Neural progenitor cell (in vitro differentiated cells): ENCODE measurements around the gene TXLNB. TPM values are rescaled to one million over a fixed set of nuclear protein-coding genes. Genes with fewer than 3 reads are reported as not detected.

Experiments
- DNase-seq: peaks from one replicate; pipeline ENCODE4 v3.0.0-alpha.2; 2016; ENCODE audit warnings: low spot score
- H2AFZ ChIP-seq: fragments of 200-600 bp; sonication (generic); replicated peaks from 2 replicates; pipeline ENCODE4 v1.6.1; 2016; ENCODE audit warnings: antibody characterized with exemption
- H3F3A ChIP-seq: fragments of 200-600 bp; sonication (generic); 2 replicates; pipeline ENCODE4 v1.6.1; 2016; ENCODE audit warnings: antibody characterized with exemption, low read depth
- H3K27ac ChIP-seq: fragments of 200-600 bp; sonication (generic); 2 replicates; pipeline ENCODE4 v1.5.1; 2016; ENCODE audit warnings: mild to moderate bottlenecking
- H3K27me3 ChIP-seq: fragments of 200-600 bp; sonication (generic); 2 replicates; pipeline ENCODE4 v1.6.1; 2016; ENCODE audit warnings: mild to moderate bottlenecking, moderate library complexity
- H3K36me3 ChIP-seq: fragments of 200-600 bp; sonication (generic); 2 replicates; pipeline ENCODE4 v1.5.1; 2016
- H3K4me1 ChIP-seq: fragments of 200-600 bp; sonication (generic); 2 replicates; pipeline ENCODE4 v1.6.1; 2016; ENCODE audit warnings: mixed run types
- H3K4me2 ChIP-seq: fragments of 200-600 bp; sonication (generic); 2 replicates; pipeline ENCODE4 v1.6.1; 2016
- H3K4me3 ChIP-seq: fragments of 200-600 bp; sonication (generic); 2 replicates; pipeline ENCODE4 v1.5.1; 2016
- H3K79me2 ChIP-seq: fragments of 200-600 bp; sonication (generic); 2 replicates; pipeline ENCODE4 v1.6.1; 2016; ENCODE audit warnings: low read depth
- H3K9ac ChIP-seq: fragments of 200-600 bp; sonication (generic); 2 replicates; pipeline ENCODE4 v1.6.1; 2016
- H3K9me3 ChIP-seq: fragments of 200-600 bp; sonication (generic); 2 replicates; pipeline ENCODE4 v1.5.1; 2016; ENCODE audit warnings: low read depth
- H4K20me1 ChIP-seq: fragments of 200-600 bp; sonication (generic); 2 replicates; pipeline ENCODE4 v1.6.1; 2016; ENCODE audit warnings: low read depth
- H3K27ac Mint-ChIP-seq: 3 replicates; pipeline ENCODE4 v1.8.0; 2021; ENCODE audit warnings: mixed read lengths
- H3K27me3 Mint-ChIP-seq: 2 replicates; pipeline ENCODE4 v1.8.0; 2022; ENCODE audit warnings: low read depth, mild to moderate bottlenecking, inconsistent platforms, moderate library complexity, mixed read lengths; ENCODE audit not compliant: insufficient read depth
- H3K36me3 Mint-ChIP-seq: 3 replicates; pipeline ENCODE4 v1.8.0; 2021; ENCODE audit warnings: mixed read lengths
- H3K4me1 Mint-ChIP-seq: 3 replicates; pipeline ENCODE4 v1.8.0; 2021; ENCODE audit warnings: mixed read lengths
- H3K4me3 Mint-ChIP-seq: 3 replicates; pipeline ENCODE4 v1.8.0; 2021; ENCODE audit warnings: mild to moderate bottlenecking, moderate library complexity, mixed read lengths
- H3K9me3 Mint-ChIP-seq: 3 replicates; pipeline ENCODE4 v1.8.0; 2020; ENCODE audit warnings: mixed read lengths
- EZH2 ChIP-seq: fragments of 200-600 bp; sonication (generic); IDR thresholded peaks from 2 replicates; pipeline ENCODE4 v1.6.1; 2017; ENCODE audit warnings: antibody characterized with exemption, mild to moderate bottlenecking, moderate library complexity
- EZH2phosphoT487 ChIP-seq: fragments of 200-600 bp; sonication (generic); IDR thresholded peaks from 2 replicates; pipeline ENCODE4 v1.6.1; 2017; ENCODE audit warnings: antibody characterized with exemption
- total RNA-seq: library from RNA; depleted of rRNA; stranded (reverse); fragments of >200 nt; gene quantifications from 2 replicates; pipeline ENCODE4 v1.2.3, GENCODE V29; 2015; ENCODE audit warnings: low replicate concordance
- TF ChIP-seq, protein P1 (sequence below): fragments of 200-600 bp; sonication (generic); IDR thresholded peaks from 2 replicates; pipeline ENCODE4 v1.5.1; 2017; ENCODE audit warnings: antibody characterized with exemption, mild to moderate bottlenecking

Gene TXLNB
- total RNA-seq, 1 donor from 2014 or later: 0.06 TPM

DNA sequence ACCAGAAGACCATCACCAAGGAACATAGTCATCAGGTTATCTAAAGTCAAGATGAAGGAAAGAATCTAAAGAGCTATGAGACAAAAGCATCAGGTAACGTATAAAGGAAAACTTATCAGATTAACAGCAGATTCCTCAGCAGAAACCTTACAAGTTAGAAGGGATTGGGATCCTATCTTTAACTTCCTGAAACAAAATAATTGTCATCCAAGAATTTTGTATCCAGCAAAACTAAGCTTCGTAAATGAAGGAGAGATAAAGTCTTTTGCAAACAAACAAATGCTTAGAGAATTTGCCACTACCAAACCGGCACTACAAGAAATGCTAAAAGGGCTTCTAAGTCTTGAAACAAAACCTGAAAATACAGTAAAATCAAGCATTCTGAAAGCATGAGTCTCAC is 86.0 kb downstream of the TXLNB start:
- Histone ChIP-seq H3K4me1 (no peaks in the 10 kb centered on the region), H3K27me3 (no peaks in the 10 kb centered on the region), H3K27ac (no peak overlapping the region), H3K36me3 (no peaks in the 10 kb centered on the region), H3K4me2 (no peak overlapping the region), H3F3A (no peaks in the 10 kb centered on the region), H3K79me2 (no peaks in the 10 kb centered on the region), H3K4me3 (no peak overlapping the region), H3K9ac (no peak overlapping the region), H3K9me3 (peaks cover 14% of the 10 kb centered on the region), H4K20me1 (no peaks in the 10 kb centered on the region), H2AFZ (no peak overlapping the region)
- Mint-ChIP-seq H3K4me3 (no peak overlapping the region), H3K36me3 (no peaks in the 10 kb centered on the region), H3K9me3 (peaks cover 37% of the 10 kb centered on the region), H3K27ac (no peak overlapping the region), H3K27me3 (no peaks in the 10 kb centered on the region), H3K4me1 (no peaks in the 10 kb centered on the region)
- TF ChIP-seq EZH2phosphoT487 (no peak), EZH2 (no peak)
- TF ChIP-seq, protein P1, sequence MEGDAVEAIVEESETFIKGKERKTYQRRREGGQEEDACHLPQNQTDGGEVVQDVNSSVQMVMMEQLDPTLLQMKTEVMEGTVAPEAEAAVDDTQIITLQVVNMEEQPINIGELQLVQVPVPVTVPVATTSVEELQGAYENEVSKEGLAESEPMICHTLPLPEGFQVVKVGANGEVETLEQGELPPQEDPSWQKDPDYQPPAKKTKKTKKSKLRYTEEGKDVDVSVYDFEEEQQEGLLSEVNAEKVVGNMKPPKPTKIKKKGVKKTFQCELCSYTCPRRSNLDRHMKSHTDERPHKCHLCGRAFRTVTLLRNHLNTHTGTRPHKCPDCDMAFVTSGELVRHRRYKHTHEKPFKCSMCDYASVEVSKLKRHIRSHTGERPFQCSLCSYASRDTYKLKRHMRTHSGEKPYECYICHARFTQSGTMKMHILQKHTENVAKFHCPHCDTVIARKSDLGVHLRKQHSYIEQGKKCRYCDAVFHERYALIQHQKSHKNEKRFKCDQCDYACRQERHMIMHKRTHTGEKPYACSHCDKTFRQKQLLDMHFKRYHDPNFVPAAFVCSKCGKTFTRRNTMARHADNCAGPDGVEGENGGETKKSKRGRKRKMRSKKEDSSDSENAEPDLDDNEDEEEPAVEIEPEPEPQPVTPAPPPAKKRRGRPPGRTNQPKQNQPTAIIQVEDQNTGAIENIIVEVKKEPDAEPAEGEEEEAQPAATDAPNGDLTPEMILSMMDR: no peak
- no peak for DNase-seq

DNA sequence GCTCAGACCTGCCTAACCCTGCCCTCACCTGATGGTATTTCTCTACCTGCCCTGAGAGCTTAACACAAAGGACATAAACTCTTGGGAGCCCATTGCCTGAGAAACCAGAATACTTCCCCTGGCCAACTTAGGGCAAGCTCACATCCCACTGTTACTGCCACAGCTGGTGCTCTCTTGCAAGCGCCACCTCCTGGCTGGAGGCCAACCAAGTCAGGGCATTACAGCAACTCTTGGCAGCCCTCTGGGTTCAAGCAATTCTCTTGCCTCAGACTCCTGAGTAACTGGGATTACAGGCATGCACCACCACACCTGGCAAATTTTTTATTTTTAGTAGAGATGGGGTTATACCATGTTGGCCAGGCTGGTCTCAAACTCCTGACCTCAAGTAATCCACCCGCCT is 86.8 kb downstream of the TXLNB start:
- no peaks in the 10 kb centered on the region for H3K27me3 ChIP-seq
- DNase-seq: no peak
- no peak overlapping the region for H3K27ac ChIP-seq
- no peak overlapping the region for H3K9ac ChIP-seq
- H4K20me1 ChIP-seq: no peaks in the 10 kb centered on the region
- H3F3A ChIP-seq: no peaks in the 10 kb centered on the region
- no peaks in the 10 kb centered on the region for H3K4me1 ChIP-seq
- H2AFZ ChIP-seq: no peak overlapping the region
- H3K36me3 Mint-ChIP-seq: no peaks in the 10 kb centered on the region
- H3K4me2 ChIP-seq: no peak overlapping the region
- H3K4me3 Mint-ChIP-seq: no peak overlapping the region
- TF ChIP-seq EZH2: no peak
- no peak for TF ChIP-seq EZH2phosphoT487
- TF ChIP-seq, protein P1: no peak
- H3K4me3 ChIP-seq: no peak overlapping the region
- no peaks in the 10 kb centered on the region for H3K4me1 Mint-ChIP-seq
- no peaks in the 10 kb centered on the region for H3K36me3 ChIP-seq
- H3K27me3 Mint-ChIP-seq: no peaks in the 10 kb centered on the region
- H3K9me3 ChIP-seq: peaks cover 11% of the 10 kb centered on the region
- H3K27ac Mint-ChIP-seq: no peak overlapping the region
- no peaks in the 10 kb centered on the region for H3K79me2 ChIP-seq
- peaks cover 29% of the 10 kb centered on the region for H3K9me3 Mint-ChIP-seq

- Mint-ChIP-seq H3K27me3 (no peaks in the 10 kb centered on the region), H3K4me1 (no peaks in the 10 kb centered on the region), H3K9me3 (peaks cover 9% of the 10 kb centered on the region), H3K27ac (no peak overlapping the region), H3K36me3 (no peaks in the 10 kb centered on the region), H3K4me3 (no peak overlapping the region)
- peaks cover 6% of the 10 kb centered on the region for H3K9me3 ChIP-seq
- no peaks in the 10 kb centered on the region for H3K79me2 ChIP-seq
- no peaks in the 10 kb centered on the region for H4K20me1 ChIP-seq
- H3K27ac ChIP-seq: no peak overlapping the region
- H3K27me3 ChIP-seq: no peaks in the 10 kb centered on the region
- no peak overlapping the region for H3K4me2 ChIP-seq
- no peaks in the 10 kb centered on the region for H3F3A ChIP-seq
- no peak overlapping the region for H3K9ac ChIP-seq
- H2AFZ ChIP-seq: no peak overlapping the region
- DNase-seq: no peak
- TF ChIP-seq EZH2phosphoT487: no peak
- TF ChIP-seq, protein P1: no peak
- TF ChIP-seq EZH2: no peak
- H3K4me1 ChIP-seq: no peaks in the 10 kb centered on the region
- no peak overlapping the region for H3K4me3 ChIP-seq
- no peaks in the 10 kb centered on the region for H3K36me3 ChIP-seq
Observed at GRCh38 chr6:139201378-139201777, 90.4 kb downstream of the TXLNB start.
